C4-2B (cell line): Measurements from ENCODE around the gene LARP4.

Experiments used
- CTCF ChIP-seq: fragments of 450-650 bp; conservative IDR thresholded peaks from 2 replicates; pipeline ENCODE4 v1.5.1; 2017; ENCODE audit warnings: mild to moderate bottlenecking
- ZFX ChIP-seq: fragments of 450-650 bp; IDR thresholded peaks from 2 replicates; pipeline ENCODE4 v1.6.1; 2017

GRCh38 chr12:50387972-50388478, 12.7 kb upstream of the LARP4 start:
- TF ChIP-seq CTCF (no peak), ZFX (no peak)
